Right lobe of liver (tissue), 4 donors: ENCODE results near the gene MYO1D.

ENCODE experiments used
- POLR2A ChIP-seq: fragments of 450-650 bp; IDR thresholded peaks from one replicate; pipeline ENCODE4 v1.6.1; 2017; ENCODE audit warnings: antibody characterized with exemption, mild to moderate bottlenecking
- TF ChIP-seq, protein P1 (sequence below), 4 donors: fragments of 200-600 bp in 3 of 4; fragments of 450-650 bp in 1 of 4; IDR thresholded peaks; one replicate each; pipeline versions ENCODE4 v1.5.1 to v1.8.0; 2016 to 2022; ENCODE audit warnings: antibody characterized with exemption in 4 of 4, mild to moderate bottlenecking in 2 of 4
- donor health status: DM: no; HTN: no; CAD: no.
- donor health status: DM: no; HTN: no; CAD: no.
- donor health status: DM: no; HTN: yes; CAD: no.

DNA sequence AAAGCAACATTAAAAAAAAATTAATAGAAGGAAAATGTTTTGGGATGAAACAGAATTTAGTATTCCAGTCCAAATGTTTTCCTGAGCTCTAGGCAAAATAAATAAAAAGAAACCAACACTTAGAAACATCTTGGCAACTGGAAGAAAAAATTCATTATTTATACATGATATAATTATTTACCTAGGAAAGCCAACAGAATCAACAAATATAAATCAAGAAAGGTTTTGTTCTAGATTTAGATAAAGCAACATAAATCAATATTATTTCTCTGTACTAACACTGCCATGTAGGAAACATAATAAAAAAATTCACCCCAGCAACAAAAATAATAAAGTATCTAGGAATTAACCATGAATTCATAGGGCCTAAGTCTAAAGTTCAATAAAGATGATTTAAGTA, 167.4 kb downstream of the MYO1D start:
- TF ChIP-seq, protein P1, sequence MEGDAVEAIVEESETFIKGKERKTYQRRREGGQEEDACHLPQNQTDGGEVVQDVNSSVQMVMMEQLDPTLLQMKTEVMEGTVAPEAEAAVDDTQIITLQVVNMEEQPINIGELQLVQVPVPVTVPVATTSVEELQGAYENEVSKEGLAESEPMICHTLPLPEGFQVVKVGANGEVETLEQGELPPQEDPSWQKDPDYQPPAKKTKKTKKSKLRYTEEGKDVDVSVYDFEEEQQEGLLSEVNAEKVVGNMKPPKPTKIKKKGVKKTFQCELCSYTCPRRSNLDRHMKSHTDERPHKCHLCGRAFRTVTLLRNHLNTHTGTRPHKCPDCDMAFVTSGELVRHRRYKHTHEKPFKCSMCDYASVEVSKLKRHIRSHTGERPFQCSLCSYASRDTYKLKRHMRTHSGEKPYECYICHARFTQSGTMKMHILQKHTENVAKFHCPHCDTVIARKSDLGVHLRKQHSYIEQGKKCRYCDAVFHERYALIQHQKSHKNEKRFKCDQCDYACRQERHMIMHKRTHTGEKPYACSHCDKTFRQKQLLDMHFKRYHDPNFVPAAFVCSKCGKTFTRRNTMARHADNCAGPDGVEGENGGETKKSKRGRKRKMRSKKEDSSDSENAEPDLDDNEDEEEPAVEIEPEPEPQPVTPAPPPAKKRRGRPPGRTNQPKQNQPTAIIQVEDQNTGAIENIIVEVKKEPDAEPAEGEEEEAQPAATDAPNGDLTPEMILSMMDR (IDR thresholded peaks at IDR 0.05) = no peak
- no peak for TF ChIP-seq POLR2A
